H1 (cell line): ENCODE results near the gene SERINC4. TPM values are rescaled to one million over a fixed set of nuclear protein-coding genes. Genes with fewer than 3 reads are reported as not detected.
A peak's percentile ranks its signal among the peaks of the same experiment; 100 is the strongest.

ENCODE experiments used
- BCL11A ChIP-seq, 2 experiments: IDR thresholded peaks; one replicate each; pipeline ENCODE4 v1.6.1; 2011; ENCODE audit warnings: low read depth in 2 of 2, low read length in 2 of 2, mild to moderate bottlenecking in 2 of 2
- HDAC2 ChIP-seq, 2 experiments: fragments of 300-600 bp in 1 of 2; sonication (generic) in 1 of 2; IDR thresholded peaks; 2 replicates each; pipeline ENCODE4 v1.6.1; 2011 to 2012; ENCODE audit warnings: low read depth in 2 of 2, low read length in 2 of 2, mild to moderate bottlenecking in 2 of 2, moderate library complexity in 2 of 2, borderline replicate concordance in 1 of 2, inconsistent platforms in 1 of 2
- POLR2AphosphoS5 ChIP-seq: IDR thresholded peaks from 2 replicates; pipeline ENCODE4 v1.6.1; 2011; ENCODE audit warnings: low read depth, low read length
- SIX5 ChIP-seq: IDR thresholded peaks from 2 replicates; pipeline ENCODE4 v1.6.1; 2011; ENCODE audit warnings: mild to moderate bottlenecking, low read depth, low read length
- SRF ChIP-seq: IDR thresholded peaks from 2 replicates; pipeline ENCODE4 v1.6.1; 2011; ENCODE audit warnings: mild to moderate bottlenecking, low read depth, low read length, moderate library complexity
- TAF1 ChIP-seq: IDR thresholded peaks from 2 replicates; pipeline ENCODE4 v1.6.1; 2011; ENCODE audit warnings: mild to moderate bottlenecking, low read depth, low read length
- TEAD4 ChIP-seq: IDR thresholded peaks from 2 replicates; pipeline ENCODE4 v1.6.1; 2012; ENCODE audit warnings: low read depth, low read length, inconsistent platforms, mixed read lengths
- polyA plus RNA-seq, 7 experiments: library from polyadenylated mRNA; depleted of rRNA in 3 of 7; stranded (reverse) in 5 of 7; unstranded in 2 of 7; fragments of >200 nt in 5 of 7; fragments of 200-250 nt in 2 of 7; gene quantifications; 1 replicate in 5 of 7; 2 replicates in 1 of 7; 4 replicates in 1 of 7; pipeline versions ENCODE4 v1.2.1 to v1.2.3, GENCODE V29; 2011 to 2013; ENCODE audit warnings: missing spikeins in 2 of 7, mixed read lengths in 2 of 7
- total RNA-seq: library from RNA; stranded (reverse); fragmentation: NEBNext Ultra II Directional; extraction: Animal tissue kit (Norgen Biotek cat#: 25700); gene quantifications from 2 replicates; pipeline ENCODE4 v1.2.1, GENCODE V29; 2021
- TF ChIP-seq, protein P1 (sequence below): fragments of 300-600 bp; sonication (generic); IDR thresholded peaks from 2 replicates; pipeline ENCODE4 v1.7.1; 2012; ENCODE audit warnings: low read length, moderate library complexity, mild to moderate bottlenecking, inconsistent platforms; ENCODE audit not compliant: insufficient replicate concordance
- TF ChIP-seq, protein P2 (sequence below): IDR thresholded peaks from 2 replicates; pipeline ENCODE4 v1.6.1; 2012; ENCODE audit warnings: inconsistent platforms

SERINC4 gene
- total and polyA plus RNA-seq, 2 of the 8 experiments (the other 6 are each of a cell fraction or from before 2014, with no cell fraction given) = 0.08 TPM; not detected in 1

- TF ChIP-seq, protein P1, sequence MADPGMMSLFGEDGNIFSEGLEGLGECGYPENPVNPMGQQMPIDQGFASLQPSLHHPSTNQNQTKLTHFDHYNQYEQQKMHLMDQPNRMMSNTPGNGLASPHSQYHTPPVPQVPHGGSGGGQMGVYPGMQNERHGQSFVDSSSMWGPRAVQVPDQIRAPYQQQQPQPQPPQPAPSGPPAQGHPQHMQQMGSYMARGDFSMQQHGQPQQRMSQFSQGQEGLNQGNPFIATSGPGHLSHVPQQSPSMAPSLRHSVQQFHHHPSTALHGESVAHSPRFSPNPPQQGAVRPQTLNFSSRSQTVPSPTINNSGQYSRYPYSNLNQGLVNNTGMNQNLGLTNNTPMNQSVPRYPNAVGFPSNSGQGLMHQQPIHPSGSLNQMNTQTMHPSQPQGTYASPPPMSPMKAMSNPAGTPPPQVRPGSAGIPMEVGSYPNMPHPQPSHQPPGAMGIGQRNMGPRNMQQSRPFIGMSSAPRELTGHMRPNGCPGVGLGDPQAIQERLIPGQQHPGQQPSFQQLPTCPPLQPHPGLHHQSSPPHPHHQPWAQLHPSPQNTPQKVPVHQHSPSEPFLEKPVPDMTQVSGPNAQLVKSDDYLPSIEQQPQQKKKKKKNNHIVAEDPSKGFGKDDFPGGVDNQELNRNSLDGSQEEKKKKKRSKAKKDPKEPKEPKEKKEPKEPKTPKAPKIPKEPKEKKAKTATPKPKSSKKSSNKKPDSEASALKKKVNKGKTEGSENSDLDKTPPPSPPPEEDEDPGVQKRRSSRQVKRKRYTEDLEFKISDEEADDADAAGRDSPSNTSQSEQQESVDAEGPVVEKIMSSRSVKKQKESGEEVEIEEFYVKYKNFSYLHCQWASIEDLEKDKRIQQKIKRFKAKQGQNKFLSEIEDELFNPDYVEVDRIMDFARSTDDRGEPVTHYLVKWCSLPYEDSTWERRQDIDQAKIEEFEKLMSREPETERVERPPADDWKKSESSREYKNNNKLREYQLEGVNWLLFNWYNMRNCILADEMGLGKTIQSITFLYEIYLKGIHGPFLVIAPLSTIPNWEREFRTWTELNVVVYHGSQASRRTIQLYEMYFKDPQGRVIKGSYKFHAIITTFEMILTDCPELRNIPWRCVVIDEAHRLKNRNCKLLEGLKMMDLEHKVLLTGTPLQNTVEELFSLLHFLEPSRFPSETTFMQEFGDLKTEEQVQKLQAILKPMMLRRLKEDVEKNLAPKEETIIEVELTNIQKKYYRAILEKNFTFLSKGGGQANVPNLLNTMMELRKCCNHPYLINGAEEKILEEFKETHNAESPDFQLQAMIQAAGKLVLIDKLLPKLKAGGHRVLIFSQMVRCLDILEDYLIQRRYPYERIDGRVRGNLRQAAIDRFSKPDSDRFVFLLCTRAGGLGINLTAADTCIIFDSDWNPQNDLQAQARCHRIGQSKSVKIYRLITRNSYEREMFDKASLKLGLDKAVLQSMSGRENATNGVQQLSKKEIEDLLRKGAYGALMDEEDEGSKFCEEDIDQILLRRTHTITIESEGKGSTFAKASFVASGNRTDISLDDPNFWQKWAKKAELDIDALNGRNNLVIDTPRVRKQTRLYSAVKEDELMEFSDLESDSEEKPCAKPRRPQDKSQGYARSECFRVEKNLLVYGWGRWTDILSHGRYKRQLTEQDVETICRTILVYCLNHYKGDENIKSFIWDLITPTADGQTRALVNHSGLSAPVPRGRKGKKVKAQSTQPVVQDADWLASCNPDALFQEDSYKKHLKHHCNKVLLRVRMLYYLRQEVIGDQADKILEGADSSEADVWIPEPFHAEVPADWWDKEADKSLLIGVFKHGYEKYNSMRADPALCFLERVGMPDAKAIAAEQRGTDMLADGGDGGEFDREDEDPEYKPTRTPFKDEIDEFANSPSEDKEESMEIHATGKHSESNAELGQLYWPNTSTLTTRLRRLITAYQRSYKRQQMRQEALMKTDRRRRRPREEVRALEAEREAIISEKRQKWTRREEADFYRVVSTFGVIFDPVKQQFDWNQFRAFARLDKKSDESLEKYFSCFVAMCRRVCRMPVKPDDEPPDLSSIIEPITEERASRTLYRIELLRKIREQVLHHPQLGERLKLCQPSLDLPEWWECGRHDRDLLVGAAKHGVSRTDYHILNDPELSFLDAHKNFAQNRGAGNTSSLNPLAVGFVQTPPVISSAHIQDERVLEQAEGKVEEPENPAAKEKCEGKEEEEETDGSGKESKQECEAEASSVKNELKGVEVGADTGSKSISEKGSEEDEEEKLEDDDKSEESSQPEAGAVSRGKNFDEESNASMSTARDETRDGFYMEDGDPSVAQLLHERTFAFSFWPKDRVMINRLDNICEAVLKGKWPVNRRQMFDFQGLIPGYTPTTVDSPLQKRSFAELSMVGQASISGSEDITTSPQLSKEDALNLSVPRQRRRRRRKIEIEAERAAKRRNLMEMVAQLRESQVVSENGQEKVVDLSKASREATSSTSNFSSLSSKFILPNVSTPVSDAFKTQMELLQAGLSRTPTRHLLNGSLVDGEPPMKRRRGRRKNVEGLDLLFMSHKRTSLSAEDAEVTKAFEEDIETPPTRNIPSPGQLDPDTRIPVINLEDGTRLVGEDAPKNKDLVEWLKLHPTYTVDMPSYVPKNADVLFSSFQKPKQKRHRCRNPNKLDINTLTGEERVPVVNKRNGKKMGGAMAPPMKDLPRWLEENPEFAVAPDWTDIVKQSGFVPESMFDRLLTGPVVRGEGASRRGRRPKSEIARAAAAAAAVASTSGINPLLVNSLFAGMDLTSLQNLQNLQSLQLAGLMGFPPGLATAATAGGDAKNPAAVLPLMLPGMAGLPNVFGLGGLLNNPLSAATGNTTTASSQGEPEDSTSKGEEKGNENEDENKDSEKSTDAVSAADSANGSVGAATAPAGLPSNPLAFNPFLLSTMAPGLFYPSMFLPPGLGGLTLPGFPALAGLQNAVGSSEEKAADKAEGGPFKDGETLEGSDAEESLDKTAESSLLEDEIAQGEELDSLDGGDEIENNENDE = no peak
- TF ChIP-seq, protein P2, sequence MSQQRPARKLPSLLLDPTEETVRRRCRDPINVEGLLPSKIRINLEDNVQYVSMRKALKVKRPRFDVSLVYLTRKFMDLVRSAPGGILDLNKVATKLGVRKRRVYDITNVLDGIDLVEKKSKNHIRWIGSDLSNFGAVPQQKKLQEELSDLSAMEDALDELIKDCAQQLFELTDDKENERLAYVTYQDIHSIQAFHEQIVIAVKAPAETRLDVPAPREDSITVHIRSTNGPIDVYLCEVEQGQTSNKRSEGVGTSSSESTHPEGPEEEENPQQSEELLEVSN = peak; percentile 96
- TF ChIP-seq TEAD4 (no peak), SIX5 (no peak), SRF (no peak), BCL11A (IDR thresholded peaks at IDR 0.05; ENCODE audit: low read depth in 2 of 2, low read length in 2 of 2) (no peak), TAF1 (no peak), POLR2AphosphoS5 (0 out of 2 replicates have a peak, but pooled peaks have one; percentile 45), HDAC2 (IDR thresholded peaks at IDR 0.05; ENCODE audit: borderline replicate concordance in 1 of 2, low read depth in 2 of 2, low read length in 2 of 2) (peak in 1 of 2 experiments; percentile 79; a peak in 1 of 4 replicates)
These were observed 26.7 kb upstream of the SERINC4 start, which contains the start of gene WDR76 (continued) for GRCh38 chr15:43826508-43827341.
